ENCODE measurements around the gene SPSB1. TPM values are rescaled to one million over a fixed set of nuclear protein-coding genes. Genes with fewer than 3 reads are reported as not detected.

The SPSB1 gene
- total and polyA plus RNA-seq, 2 experiments from 2014 or later = 13.5 to 22.7 TPM

DNA sequence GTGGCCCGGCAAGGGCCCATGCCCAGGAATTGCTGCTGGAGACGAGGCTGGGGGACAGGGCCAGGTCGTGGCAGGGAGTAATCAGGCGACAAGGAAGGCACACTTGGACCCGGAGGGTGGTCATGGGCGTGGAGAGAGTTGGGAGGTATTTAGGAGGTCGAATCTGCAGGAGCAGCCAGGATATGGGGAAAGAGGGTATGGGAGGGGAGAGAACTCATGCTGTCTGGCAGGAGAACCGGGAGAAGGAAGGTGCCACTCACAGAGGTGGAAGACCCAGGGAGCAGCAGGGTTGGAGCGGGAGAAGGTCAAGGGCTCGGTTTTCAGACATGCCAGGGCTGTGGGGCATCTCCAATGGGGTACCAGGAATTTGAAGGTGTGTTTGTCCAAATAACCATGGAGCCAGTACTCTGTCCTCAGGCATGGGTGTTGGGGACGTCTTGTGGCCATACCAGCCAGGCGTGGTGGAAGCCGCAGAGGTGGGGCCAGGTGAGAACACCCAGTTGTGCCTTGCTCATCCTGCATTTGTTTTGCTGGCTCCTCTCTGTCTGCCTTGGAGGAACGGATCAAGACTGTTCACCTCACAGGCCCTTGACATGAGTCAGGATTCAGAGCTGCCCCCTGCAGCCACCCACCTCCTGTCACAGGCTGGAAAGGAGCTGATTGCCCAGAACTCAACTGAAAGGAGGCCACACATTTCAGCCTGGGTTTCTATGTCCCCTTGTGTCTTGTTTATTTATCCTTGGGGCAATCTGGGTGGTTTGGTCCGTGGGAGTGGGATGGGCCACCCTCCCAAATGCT lies 111.6 kb downstream of the SPSB1 start:
- in situ Hi-C loops (cut with MboI) = no loop called here
- no peak for DNase-seq
- H3K9me3 ChIP-seq (ENCODE audit: low read depth) = no peaks in the 10 kb centered on the region
- no peak overlapping the region for H3K4me2 ChIP-seq (ENCODE audit: unreplicated experiment)
- WGBS, 2 experiments (ENCODE audit: low coverage in 1 of 2, low lambda C conversion rate in 2 of 2, missing lambda C conversion rate in 2 of 2) = 74 to 76% methylated on average over 15 of the region's 15 CpGs
- H3F3A ChIP-seq (ENCODE audit: insufficient read depth) = no peaks in the 10 kb centered on the region
- H4K20me1 ChIP-seq (ENCODE audit: insufficient read depth) = no peaks in the 10 kb centered on the region
- no peaks in the 10 kb centered on the region for H3K27me3 ChIP-seq (replicated peaks; ENCODE audit: insufficient read depth)
- TF ChIP-seq EZH2 (IDR thresholded peaks at IDR 0.05; ENCODE audit: insufficient read depth, poor library complexity, severe bottlenecking) (no peak), EZH2phosphoT487 (IDR thresholded peaks at IDR 0.05; ENCODE audit: insufficient read depth, low read depth) (no peak)
- no peak overlapping the region for H3K4me3 ChIP-seq
- no peaks in the 10 kb centered on the region for H3K79me2 ChIP-seq (ENCODE audit: insufficient read depth)
- H3K9ac ChIP-seq = no peak overlapping the region
- H3K4me1 ChIP-seq (ENCODE audit: insufficient read depth) = no peaks in the 10 kb centered on the region
- no peak overlapping the region for H2AFZ ChIP-seq
- no peak overlapping the region for H3K27ac ChIP-seq
- no peaks in the 10 kb centered on the region for H3K9me2 ChIP-seq (ENCODE audit: insufficient read depth)
- H3K36me3 ChIP-seq (ENCODE audit: low read depth) = no peaks in the 10 kb centered on the region

DNA sequence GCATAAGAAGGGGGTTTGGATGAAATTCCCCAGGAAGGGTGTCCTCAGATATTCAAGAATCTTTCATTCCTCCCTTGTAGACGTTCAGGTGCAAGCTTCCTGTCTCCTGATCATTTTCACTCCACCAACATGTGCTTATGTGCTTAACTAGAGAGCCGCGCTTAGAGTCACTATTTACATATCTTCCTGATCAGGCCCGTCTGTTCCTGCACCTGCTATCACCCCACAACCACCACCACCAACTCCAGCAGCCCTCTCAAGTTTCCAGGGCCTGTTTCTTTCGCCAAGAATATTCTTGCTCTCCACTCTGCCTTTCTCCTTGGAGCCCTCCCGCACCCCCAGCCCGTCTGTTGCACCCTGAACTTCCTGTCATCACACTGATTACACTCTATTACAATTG lies 113.4 kb downstream of the SPSB1 start:
- H3K36me3 ChIP-seq (ENCODE audit: low read depth) = no peaks in the 10 kb centered on the region
- H2AFZ ChIP-seq = no peak overlapping the region
- TF ChIP-seq EZH2 (IDR thresholded peaks at IDR 0.05; ENCODE audit: insufficient read depth, poor library complexity, severe bottlenecking) = no peak
- no peak for TF ChIP-seq EZH2phosphoT487 (IDR thresholded peaks at IDR 0.05; ENCODE audit: insufficient read depth, low read depth)
- H3K27me3 ChIP-seq (replicated peaks; ENCODE audit: insufficient read depth) = no peaks in the 10 kb centered on the region
- no peak overlapping the region for H3K9ac ChIP-seq
- in situ Hi-C loops (cut with MboI) = no loop called here
- no peaks in the 10 kb centered on the region for H3K79me2 ChIP-seq (ENCODE audit: insufficient read depth)
- WGBS, 2 experiments (ENCODE audit: low coverage in 1 of 2, low lambda C conversion rate in 2 of 2, missing lambda C conversion rate in 2 of 2) = 72 to 83% methylated on average over 7 of the region's 7 CpGs
- no peaks in the 10 kb centered on the region for H3F3A ChIP-seq (ENCODE audit: insufficient read depth)
- no peak overlapping the region for H3K27ac ChIP-seq
- no peaks in the 10 kb centered on the region for H3K9me2 ChIP-seq (ENCODE audit: insufficient read depth)
- H3K9me3 ChIP-seq (ENCODE audit: low read depth) = no peaks in the 10 kb centered on the region
- no peak overlapping the region for H3K4me2 ChIP-seq (ENCODE audit: unreplicated experiment)
- DNase-seq = no peak
- no peaks in the 10 kb centered on the region for H3K4me1 ChIP-seq (ENCODE audit: insufficient read depth)
- no peaks in the 10 kb centered on the region for H4K20me1 ChIP-seq (ENCODE audit: insufficient read depth)
- no peak overlapping the region for H3K4me3 ChIP-seq

DNA sequence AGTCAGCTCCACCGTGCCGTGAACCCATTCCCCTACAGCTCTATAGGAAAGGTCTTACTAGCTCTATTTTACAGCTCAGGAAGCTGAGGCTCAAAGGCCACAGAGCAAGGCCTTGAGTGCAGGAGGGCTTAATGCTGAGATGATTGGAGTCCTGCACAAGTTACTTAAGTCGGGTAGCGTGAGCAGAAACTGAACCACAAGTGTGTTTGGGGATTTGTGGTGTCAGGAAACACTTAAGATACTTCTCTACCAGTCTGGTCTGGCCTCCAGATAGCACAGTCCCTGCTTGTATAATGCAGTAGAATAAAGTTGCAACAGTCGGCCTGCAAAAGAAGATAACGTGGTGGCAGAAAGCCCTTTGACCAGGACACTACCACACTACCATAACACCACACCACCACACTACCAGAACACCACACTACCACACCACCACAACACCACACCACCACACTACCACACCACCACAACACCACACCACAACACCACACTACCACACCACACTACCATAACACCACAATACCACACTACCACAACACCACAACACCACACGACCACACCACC lies 118.1 kb downstream of the SPSB1 start:
- H3K9me3 ChIP-seq (ENCODE audit: low read depth) = no peaks in the 10 kb centered on the region
- H3K9me2 ChIP-seq (ENCODE audit: insufficient read depth) = no peaks in the 10 kb centered on the region
- in situ Hi-C loops (cut with MboI) = no loop called here
- H3F3A ChIP-seq (ENCODE audit: insufficient read depth) = peaks cover 12% of the 10 kb centered on the region
- no peak overlapping the region for H3K9ac ChIP-seq
- H4K20me1 ChIP-seq (ENCODE audit: insufficient read depth) = no peaks in the 10 kb centered on the region
- TF ChIP-seq EZH2phosphoT487 (IDR thresholded peaks at IDR 0.05; ENCODE audit: insufficient read depth, low read depth) (no peak), EZH2 (IDR thresholded peaks at IDR 0.05; ENCODE audit: insufficient read depth, poor library complexity, severe bottlenecking) (no peak)
- no peaks in the 10 kb centered on the region for H3K79me2 ChIP-seq (ENCODE audit: insufficient read depth)
- DNase-seq = peak; percentile 38
- H3K4me1 ChIP-seq (ENCODE audit: insufficient read depth) = peaks cover 21% of the 10 kb centered on the region
- H2AFZ ChIP-seq = no peak overlapping the region
- 80 to 85% methylated on average over 6 to 7 of the region's 7 CpGs for WGBS, 2 experiments (ENCODE audit: low coverage in 1 of 2, low lambda C conversion rate in 2 of 2, missing lambda C conversion rate in 2 of 2)
- no peak overlapping the region for H3K4me2 ChIP-seq (ENCODE audit: unreplicated experiment)
- H3K4me3 ChIP-seq = no peak overlapping the region
- no peaks in the 10 kb centered on the region for H3K36me3 ChIP-seq (ENCODE audit: low read depth)
- no peak overlapping the region for H3K27ac ChIP-seq
- no peaks in the 10 kb centered on the region for H3K27me3 ChIP-seq (replicated peaks; ENCODE audit: insufficient read depth)

DNA sequence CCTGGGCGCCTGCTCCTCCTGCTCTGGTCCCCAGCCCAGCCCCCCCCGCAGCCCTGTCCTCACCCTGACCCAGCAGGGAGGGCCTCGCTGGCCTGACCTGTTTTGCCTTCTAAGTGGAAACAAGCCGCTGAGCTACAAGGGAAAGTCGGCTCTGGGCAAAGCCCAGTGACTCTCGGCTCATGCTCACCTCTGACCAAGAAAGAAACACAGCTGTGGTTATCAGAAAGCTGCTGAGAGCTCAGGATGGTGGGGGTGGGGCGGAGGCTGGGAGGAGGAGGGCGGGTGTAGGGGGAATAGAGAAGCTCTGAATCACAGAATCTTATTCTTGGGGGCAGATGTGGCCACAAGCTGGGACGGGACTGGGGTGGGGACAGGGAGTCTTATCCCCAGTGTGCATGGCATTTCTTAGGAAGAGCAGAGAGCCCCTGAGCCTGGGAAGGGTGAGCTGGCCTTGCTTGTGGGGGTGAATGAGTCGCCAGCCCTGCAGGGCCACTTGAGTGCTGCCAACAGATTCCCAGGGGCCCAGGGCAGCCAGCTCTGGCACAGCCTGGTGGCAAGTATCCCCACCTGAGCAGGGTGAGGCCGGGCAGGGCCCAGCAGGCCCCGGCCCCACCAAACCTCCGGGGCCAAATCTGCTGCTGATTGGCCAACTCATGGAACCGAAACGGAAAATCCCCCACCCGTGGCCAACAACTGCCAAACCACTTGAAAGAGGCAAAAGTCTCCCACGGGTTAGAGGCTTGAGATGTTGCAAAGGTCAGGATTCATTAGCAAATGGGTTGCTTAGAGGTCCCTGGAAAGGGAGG lies 120.6 kb downstream of the SPSB1 start:
- Histone ChIP-seq H3K9ac (peak overlapping the region; percentile 44), H3K9me3 (ENCODE audit: low read depth) (no peaks in the 10 kb centered on the region), H3K4me3 (peak overlapping the region; percentile 28; the same call in 1 of the 2 replicates), H3K79me2 (ENCODE audit: insufficient read depth) (no peaks in the 10 kb centered on the region), H3K27me3 (replicated peaks; ENCODE audit: insufficient read depth) (no peaks in the 10 kb centered on the region), H3K36me3 (ENCODE audit: low read depth) (no peaks in the 10 kb centered on the region), H3K4me1 (ENCODE audit: insufficient read depth) (peaks cover 21% of the 10 kb centered on the region), H3F3A (ENCODE audit: insufficient read depth) (peaks cover 12% of the 10 kb centered on the region), H4K20me1 (ENCODE audit: insufficient read depth) (no peaks in the 10 kb centered on the region), H2AFZ (peak overlapping the region; percentile 69), H3K9me2 (ENCODE audit: insufficient read depth) (no peaks in the 10 kb centered on the region), H3K27ac (peak overlapping the region; percentile 69), H3K4me2 (ENCODE audit: unreplicated experiment) (peak overlapping the region; percentile 32)
- DNase-seq = peak; percentile 83
- TF ChIP-seq EZH2 (IDR thresholded peaks at IDR 0.05; ENCODE audit: insufficient read depth, poor library complexity, severe bottlenecking) (no peak), EZH2phosphoT487 (IDR thresholded peaks at IDR 0.05; ENCODE audit: insufficient read depth, low read depth) (no peak)
- 1 to 2% methylated on average over 12 to 17 of the region's 17 CpGs for WGBS, 2 experiments (ENCODE audit: low coverage in 1 of 2, low lambda C conversion rate in 2 of 2, missing lambda C conversion rate in 2 of 2)
- in situ Hi-C loops (cut with MboI) = no loop called here
